ENCODE measurements around the gene PARP12.
"Not testable (repeated sequence)": the region's sequence is repeated elsewhere in the genome, so short reads cannot be mapped to it uniquely, and the experiment has no call there.

PARP12 gene, protein sequence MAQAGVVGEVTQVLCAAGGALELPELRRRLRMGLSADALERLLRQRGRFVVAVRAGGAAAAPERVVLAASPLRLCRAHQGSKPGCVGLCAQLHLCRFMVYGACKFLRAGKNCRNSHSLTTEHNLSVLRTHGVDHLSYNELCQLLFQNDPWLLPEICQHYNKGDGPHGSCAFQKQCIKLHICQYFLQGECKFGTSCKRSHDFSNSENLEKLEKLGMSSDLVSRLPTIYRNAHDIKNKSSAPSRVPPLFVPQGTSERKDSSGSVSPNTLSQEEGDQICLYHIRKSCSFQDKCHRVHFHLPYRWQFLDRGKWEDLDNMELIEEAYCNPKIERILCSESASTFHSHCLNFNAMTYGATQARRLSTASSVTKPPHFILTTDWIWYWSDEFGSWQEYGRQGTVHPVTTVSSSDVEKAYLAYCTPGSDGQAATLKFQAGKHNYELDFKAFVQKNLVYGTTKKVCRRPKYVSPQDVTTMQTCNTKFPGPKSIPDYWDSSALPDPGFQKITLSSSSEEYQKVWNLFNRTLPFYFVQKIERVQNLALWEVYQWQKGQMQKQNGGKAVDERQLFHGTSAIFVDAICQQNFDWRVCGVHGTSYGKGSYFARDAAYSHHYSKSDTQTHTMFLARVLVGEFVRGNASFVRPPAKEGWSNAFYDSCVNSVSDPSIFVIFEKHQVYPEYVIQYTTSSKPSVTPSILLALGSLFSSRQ

DNA sequence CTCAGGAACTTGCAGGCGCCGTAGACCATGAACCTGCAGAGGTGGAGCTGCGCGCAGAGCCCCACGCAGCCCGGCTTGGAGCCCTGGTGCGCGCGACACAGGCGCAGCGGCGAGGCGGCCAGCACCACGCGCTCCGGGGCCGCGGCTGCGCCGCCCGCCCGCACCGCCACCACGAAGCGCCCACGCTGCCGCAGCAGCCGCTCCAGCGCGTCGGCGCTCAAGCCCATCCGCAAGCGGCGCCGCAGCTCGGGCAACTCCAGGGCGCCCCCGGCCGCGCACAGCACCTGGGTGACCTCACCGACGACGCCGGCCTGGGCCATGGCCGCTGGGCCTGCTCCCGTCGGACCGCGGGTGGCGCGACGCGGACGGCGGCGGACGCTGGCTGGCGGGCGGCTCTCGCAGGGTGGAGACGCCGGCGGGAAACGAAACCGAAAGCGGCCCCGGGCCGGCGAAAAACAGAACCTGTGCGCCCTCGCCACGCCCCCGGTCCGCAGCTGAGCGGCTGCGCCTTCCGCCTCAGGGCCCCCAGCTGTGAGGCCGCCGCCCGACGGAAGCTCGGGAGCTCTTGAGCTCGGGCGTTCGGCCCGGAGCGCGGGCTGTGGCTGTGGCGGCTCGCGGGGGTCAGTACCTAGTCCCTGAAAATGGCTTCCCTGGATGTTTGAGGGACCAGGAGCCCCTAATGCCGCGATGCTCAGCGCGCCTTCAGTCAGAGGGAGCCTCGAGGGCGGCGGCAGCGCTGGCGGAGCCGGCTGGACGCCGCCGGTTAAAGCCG lies at the start of gene PARP12:
TSS of gene PARP12 (minus strand) at position 424 of the 772 bp plus-strand sequence. CDS start at position 320, 104 bp downstream.
- peak; percentile 80 for DNase-seq

DNA sequence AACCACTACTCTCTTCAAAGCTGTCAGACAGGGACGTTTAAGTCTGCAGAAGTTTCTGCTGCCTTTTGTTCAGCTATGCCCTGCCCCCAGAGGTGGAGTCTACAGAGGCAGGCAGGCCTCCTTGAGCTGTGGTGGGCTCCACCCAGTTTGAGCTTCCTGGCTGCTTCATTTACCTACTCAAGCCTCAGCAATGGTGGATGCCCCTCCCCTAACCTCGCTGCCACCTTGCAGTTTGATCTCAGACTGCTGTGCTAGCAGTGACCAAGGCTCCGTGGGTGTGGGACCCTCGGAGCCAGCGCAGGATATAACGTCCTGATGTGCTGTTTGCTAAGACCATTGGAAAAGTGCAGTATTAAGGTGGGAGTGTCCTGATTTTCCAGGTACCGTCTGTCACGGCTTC lies 46.0 kb upstream of the PARP12 start:
- DNase-seq: not testable (repeated sequence)

DNA sequence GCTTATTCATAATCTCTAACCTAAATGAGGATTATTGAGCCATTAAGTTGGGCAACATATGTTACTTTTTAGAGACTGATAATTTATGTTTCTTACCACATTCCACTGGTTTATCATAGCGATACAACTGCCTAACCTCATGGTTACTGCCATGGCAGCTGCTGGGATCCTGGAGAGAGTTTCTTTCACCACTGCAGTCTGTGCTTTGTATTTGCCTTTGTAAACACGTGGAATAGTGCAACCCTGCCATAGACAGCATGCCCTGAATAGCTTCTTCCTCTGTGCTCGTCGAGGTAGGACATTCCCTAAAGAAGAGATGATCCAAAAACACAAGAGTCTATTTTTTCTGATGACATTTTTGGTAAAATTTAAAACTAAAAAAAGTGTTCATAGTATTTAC lies 33.7 kb upstream of the PARP12 start:
- no peak for DNase-seq

DNA sequence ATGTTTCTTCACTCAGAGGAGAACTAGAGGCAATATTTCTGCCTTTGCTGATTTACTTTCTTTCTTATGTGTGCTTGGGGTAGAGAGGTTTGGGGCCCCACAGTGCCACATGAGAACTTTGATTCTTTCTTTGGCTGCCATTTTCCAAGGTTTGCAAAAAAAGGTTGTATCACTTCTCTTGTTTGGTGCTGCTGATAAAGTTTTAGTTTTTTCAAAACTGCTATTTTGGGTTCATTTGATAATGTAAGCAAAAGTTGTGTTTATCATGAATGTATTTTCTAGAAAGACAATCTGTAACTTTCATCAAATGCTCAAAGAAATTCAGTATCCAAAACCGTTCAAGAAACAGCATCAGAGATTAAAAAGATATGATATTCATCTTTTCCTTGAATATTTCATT lies 30.6 kb upstream of the PARP12 start:
- no peak for DNase-seq

DNA sequence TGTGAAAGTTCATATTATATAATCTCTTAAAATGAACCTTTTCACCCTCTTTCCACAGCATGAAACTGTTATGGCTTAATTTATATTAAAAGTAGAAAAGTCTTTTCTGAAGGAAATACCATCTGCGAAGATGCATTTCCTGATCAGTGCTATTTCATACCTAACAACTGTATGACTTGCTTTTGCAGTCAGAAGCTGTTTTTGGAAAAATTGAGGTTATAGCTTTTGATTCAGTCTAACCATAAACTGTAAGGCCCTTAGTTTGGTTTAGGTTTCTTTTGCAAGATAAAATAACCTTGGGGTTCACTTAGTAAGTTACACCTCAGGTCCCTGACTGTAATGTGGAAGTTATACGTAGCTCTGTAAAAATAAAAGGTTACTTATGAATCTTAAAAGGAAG lies 22.7 kb upstream of the PARP12 start:
- DNase-seq: no peak

DNA sequence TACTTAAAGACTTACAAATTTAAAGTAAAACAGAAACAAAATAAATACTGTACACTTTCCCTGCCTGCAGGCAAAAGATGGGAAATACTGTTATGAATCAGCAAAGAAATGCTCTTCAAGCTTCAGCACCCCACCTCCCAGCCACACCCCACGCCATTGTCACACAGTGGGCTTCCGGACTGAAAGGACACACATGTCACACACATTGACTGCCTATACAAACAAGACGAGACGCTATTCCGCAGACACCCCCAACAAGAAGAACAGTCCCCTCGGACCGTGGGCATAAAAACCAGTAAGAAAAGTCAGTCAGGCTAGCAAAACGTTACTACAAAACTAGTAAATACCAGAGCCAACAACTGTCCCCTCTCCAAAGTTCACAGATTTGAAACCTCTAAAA lies 22.2 kb upstream of the PARP12 start:
- no peak for DNase-seq

DNA sequence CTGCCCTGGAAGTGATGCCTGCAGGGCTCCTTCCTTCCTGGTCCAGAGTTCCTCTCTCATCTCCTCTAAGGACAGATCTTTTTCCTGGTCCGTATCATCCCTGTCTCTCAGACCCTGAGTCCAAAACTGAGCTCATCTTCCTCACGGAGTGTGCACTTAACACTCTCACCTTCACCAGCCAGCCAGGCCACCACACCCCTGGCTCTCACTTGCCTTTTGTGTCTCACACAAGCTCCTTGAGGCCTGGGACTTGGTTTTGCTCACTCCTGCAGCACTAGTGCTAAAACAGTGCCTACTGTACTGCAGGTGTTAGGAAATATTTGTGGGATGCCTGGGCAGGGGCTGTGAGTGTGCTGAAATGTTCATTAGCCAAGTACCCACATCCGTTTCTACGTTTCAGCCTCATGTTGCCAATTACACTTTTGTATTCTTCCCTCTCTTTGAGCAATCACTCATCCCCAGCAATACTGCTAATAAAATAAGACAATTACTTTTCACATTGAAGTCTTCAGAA lies 21.4 kb upstream of the PARP12 start:
- no peak for DNase-seq

DNA sequence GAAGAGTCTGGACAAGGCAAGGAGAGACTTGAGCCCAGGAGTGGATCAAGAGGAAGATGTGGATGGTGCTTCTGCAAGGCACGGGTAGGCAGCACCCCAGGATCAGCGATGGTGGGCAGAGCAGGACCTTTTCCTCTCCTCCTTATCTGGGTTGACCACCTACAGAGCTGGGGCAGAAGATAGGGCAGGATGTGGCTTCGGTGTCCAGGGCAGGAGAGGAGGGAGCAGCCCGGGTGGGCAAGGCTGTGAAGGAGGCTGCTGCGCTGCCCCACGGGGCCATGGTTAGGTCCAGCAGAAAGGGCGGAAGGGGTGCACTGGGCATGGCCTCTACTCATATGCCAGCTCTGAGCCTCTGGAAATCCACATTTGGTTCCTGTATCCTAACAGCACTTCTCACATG lies 20.0 kb upstream of the PARP12 start:
- no peak for DNase-seq

DNA sequence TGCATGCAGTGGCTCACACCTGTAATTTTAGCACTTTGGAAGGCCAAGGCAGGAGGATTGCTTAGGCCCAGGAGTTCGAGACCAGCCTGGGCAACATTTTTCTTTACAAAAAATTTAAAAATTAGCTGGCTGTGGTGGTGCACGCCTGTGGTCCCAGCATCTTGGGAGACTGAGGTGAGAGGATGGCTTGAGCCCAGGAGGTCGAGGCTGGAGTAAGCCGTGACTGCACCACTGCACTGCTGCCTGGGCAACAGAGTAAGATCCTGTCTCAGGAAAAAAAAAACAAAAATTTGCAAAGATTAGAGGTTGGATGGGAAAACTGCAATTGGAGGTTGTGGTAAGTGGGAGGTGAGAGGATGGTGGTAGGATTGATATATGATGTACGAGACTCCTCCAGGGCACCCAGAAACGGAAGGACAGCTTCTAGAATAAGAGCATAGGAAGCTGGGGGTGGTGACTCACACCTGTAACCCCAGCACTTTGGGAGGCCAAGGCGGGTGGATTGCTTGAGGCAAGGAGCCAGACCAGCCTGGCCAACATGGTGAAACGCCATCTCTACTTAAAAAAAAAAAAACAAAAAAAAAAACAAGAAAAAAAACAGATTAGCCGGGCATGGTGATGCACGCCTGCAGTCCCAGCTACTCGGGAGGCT lies 19.1 kb upstream of the PARP12 start:
- DNase-seq: no peak

DNA sequence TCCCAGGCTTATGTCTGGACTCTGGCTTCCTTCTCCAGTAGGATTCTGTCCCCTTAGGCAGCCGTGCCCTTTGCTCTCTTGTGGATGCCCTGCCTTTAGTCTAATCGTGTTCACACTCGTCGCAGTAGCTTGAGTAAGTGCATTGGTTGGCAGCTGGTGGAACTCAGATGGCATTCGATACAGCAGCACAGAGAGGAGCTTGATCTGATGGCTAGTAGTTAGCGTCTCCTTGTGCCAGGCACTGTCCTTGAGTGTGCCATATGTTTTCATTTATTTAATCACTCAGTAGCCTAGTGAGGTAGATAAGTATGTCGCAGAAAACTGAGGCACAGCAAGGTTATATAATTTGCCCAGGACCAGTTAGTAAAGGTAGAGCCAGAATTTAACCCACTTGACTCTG lies 18.2 kb upstream of the PARP12 start:
- DNase-seq: no peak

DNA sequence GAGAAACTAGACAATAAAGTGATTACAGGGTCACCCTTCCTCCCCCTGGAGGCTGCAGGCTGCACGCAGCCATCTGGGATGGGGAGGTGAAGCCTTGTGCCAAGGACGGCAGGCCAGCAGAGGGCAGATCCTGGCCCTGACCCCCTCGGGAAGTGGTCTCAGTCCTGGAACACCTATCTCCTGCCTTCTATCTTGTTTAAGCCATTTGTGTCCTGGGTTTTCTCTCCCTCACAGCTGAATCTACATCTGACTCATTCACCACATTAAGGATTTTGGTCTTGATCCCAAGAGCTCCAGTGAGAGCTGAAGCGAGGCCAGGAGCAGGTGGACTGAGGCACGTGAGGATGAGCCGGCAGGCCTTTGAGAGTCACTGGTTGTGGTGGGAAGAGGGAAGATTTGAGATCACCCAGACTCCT lies 16.4 kb upstream of the PARP12 start:
- DNase-seq: no peak

DNA sequence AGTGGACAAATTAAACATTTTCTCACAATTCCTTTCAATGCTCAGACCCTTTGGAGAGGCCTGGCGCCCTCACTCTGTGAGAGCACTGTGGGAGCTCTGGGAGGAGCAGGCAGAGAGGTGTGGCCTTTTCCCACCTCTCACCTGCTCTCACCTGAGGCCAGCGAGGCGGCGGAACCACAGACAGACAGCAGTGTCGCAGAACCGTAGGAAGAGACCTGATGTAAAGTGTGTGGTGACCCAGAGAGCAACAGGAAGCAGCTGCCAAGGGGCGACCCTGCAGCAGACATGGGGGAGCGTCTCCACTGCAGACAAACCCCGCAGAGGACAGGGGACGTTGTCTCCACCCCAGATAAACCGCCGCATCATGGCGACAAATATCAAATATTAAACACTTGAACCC lies 15.6 kb upstream of the PARP12 start:
- no peak for DNase-seq

DNA sequence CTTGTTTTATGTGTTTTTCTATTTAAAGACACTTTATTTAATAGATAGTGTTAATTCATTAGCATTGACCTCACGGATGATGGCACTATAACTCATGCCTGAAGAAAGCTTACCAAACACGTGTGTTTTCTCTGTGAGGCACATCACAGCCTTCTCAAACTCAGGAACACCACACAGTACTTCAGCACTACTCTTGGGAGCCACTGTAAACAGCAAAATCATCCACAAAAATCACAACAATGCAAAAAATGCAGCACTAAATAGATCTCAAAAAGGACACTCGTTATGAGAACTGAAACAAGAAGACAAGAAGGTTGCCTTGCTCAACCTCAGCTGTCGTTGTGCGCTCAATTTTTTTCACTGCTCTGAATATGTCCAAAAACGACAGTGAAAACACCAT lies 12.0 kb upstream of the PARP12 start:
- DNase-seq: no peak

DNA sequence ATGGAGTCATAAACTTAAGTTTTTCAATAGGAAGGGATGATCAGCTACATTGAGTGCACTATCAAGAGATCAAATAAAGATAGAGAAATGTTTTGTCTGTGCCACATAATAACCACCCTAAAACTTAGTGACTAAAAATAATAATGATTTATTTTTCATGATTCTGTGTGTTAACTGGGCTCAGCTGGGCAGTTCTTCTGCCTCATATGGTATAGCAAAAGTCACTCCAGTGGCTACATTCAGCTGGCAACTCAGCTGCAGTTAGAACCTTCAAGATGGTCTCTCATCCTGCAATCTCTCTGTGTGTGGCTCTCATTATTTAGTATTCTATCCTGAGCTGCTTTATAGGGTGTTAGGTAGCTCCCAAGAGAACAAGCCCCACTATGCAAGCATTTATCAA lies 7.8 kb upstream of the PARP12 start:
- DNase-seq: no peak

DNA sequence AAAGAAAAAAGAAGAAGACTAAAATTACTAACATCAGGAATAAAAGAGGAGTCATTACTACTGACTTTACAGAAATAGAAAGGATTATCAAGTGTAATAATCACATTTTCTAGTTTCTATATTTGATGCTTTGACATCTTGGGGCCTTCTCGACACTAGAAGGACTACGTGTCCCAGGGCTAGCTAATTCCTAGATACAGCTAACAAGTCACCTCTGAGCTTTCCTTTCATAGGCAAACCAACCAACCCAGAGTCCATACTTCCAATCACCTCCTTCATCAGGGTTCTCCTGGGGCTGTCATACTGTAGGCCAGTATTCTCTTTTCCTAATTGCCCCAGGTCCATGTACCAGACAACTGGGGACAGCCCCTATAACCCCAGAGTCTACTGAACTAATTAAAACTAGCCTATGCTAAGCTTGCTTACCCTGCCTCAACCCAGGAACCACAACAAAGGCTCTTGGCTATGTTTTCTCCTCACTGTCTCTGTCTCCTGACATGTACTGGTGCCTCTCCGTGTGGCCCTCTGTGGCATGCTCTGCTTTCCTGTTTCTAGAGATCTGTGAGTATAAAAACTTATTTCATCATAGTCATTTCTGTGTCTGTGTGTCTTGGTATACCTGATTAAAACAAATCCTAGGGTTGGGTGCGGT lies 6.7 kb upstream of the PARP12 start:
- DNase-seq: no peak

DNA sequence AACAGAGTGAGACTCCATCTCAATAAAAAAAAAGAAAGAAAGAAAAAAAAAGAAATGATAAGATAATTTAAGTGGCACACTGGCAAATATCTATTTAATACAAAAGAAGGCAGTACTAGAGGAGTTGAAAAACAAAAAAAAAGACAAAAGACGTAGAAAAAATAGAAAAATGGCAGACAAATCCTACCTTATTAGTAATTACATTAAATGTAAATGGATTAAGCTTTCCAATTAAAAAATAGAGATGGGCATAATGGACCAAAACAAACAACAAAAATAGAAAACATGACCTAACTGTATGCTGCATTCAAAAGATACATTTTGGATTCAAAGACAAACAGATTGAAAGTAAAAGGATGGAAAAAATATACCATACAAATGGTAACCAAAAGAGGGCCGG lies 5.3 kb upstream of the PARP12 start:
- no peak for DNase-seq

DNA sequence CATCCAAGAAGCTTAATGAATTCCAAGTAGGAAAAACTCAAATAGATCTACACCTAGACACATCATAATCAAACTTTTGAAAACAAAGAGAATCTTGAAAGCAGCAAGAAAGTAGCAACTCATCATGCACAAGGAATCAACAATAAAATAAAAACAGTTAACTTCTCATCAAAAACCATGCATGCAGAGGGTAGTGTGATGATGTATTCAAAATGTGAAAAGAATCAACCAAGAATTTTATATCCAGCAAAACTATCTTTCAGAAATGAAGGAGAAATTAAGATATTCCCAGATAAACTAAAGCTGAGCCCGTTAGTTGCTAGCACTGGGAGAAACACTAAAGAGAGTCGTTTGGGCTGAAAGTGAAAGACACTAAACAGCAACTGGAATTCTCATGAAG lies 4.3 kb upstream of the PARP12 start:
- DNase-seq: no peak

DNA sequence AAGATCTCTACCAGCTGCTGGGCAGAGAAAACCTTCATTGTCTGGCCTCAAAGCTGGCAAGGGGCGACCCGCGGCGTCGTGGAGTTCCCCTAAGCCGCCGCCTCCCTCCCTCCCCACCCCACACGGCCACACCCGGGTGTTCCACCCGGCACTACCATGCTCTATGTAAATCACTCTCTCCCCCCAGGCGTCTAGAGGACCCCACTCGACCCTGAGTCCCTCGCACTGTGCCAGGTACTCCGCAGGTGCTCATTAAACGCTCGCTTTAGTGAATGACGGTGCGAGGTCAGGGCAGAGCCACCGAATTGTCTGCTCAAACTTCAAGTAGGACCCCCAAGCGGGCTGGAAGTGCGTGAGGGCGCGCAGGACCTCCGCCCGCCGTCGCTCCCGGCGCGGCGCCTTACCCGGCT lies 628 bp downstream of the PARP12 start:
- peak; percentile 59 for DNase-seq

DNA sequence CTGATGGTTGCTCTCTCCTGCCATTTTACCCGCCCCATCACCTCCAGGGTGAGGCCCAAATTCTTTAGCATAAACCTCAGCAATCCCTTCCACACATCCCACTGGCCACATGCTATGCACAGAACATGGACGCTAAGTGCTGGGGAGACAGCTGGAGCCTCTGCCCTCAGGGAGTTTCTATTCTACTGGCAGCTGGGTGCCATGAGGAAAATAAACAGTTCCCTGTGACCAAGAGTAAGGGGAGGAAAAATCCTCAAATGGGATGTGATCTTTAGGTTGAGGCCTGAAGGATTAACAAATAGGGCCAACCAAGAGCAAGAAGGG lies 1.2 kb downstream of the PARP12 start:
- no peak for DNase-seq

DNA sequence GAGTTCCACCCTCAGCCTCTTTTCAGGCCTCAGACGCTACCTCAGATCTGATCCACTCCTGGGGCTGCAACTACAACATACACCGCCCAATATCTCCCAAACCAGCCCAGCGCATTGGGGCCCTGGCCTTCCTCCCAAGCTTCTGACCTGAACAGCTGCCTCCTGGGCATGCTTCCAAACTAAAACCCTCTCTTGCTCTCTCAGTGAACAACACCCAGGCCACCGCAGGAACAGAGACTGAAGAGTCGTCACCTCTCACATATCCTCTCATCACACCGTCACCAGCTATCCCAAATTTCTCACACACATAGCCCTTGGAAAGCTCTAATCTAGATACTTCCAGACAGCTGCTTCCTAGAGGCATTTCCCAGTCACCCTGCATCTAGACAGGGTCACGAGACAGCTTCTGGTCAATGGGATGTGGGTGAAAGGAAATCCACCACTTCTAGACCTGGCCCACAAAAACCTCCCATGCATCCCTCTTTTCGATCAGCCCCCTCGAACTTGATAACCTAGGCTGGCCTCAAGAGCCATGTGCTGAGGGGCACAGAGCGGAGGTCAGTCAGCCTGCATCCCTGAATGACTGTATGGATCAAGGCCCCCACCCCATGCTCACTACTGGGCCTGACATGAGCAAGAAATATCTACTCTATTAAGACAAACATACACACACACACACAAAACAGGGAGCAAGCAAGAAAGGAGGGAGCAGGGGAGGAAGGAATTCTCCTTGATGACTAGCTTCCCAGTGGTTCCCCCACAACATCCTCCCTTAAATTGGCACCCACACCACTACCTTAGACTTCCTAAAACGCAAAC lies 1.8 kb downstream of the PARP12 start:
- DNase-seq: peak; percentile 58

DNA sequence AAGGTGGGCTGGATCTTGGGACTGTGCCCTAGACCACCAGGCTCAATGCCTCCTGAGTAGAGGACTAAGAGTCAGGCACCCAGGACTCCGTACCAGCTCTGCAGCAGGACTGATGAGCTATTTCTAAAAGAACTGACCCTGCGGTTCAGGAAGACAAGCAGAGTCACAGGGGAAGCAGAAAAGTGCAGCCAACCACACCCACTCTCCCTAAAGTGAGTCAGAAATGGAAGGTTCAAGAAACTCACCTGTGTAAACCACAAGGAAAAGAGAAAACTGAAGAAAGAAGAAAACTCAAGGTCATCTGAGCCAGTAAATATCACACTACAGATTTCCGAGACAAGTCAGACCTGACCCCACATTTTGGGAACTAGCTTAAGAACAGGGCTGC lies 2.5 kb downstream of the PARP12 start:
- DNase-seq: no peak

Data from NCI-H345 (cell line).